Myocyte (in vitro differentiated cells): ENCODE data around the gene COMMD1. TPM values are rescaled to one million over a fixed set of nuclear protein-coding genes. Genes with fewer than 3 reads are reported as not detected.
"Not testable (repeated sequence)": the region's sequence is repeated elsewhere in the genome, so short reads cannot be mapped to it uniquely, and the experiment has no call there.

Source experiments
- DNase-seq: peaks from one replicate; pipeline ENCODE4 v3.0.0-alpha.2; 2012; ENCODE audit warnings: low read depth
- total RNA-seq: library from RNA; depleted of rRNA; stranded (reverse); fragments of >200 nt; gene quantifications from 2 replicates; pipeline ENCODE4 v1.2.3, GENCODE V29; 2014

COMMD1 gene
- total RNA-seq, 1 donor from 2014 or later: 56.8 TPM

DNA sequence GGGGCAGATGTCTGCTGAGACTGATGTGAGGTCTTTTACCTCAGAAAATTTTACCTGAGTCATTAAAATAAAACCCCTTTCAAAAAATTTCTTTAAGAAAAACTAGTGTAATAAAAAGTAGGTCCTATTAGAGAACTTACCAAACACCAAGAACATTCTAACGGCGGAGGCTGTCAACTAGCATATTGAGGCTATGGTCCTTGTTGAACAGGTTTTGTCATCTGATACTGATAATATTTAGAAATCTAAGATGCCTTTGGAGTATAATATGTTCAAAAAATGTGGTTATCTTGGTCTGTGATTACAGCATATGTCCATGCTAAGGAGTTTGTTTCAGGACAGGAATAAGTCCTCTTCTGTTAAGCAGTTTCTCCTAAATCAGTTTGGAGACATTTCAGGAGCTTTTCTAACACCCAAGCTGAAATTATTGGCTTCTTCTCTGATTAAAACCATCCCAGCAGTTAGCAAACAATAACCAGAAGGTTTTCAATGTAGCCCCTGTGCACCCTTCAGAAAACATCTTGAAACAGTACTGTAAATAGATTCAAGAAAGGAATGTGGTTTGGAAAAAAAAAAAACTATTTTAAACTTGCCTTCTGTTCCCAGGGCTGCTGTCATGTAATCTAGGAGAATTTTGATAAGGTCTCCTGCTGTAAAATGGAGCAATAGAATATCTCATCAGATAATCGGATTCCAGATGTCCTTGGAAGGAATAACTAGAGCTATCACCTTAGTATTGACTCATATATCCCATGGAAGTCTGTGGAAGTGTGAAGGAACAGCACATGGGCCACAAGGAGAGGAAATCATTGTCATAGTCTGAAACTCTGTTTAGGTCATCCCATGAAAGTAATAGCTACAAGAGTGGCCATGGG is 231.7 kb downstream of the COMMD1 start:
- DNase-seq: no peak

DNA sequence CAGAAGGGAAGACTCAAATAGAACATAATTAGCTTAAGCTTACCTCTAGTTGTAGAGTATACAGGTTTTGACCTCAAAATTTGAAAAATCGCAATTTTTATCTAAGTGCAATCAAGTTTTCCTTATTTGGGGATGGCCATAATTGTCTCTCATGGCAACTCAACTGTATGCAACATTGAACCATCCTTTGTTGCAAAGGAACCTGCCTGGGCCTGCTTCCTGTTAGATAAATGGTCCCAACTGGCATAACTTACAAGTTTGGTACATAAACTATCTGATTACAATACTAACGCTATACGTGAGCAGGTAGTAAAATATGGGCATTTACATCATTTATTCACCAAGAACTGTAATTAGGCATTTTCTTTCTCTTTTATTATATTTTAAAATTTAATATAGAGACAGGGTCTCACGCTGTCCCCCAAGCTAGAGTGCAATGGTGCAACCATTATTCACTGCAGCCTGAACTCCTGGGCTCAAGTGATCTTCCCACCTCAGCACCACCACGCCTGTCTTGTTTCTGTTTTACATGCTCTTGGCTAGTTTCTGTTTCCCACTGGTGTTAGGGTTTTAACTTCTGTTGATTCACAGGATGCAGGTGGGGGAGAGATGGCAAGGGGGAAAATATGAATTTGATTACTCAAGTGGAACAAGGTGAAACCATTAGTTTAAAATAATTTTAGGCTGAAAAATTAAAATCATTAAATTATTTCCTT is 235.1 kb downstream of the COMMD1 start:
- DNase-seq: no peak

DNA sequence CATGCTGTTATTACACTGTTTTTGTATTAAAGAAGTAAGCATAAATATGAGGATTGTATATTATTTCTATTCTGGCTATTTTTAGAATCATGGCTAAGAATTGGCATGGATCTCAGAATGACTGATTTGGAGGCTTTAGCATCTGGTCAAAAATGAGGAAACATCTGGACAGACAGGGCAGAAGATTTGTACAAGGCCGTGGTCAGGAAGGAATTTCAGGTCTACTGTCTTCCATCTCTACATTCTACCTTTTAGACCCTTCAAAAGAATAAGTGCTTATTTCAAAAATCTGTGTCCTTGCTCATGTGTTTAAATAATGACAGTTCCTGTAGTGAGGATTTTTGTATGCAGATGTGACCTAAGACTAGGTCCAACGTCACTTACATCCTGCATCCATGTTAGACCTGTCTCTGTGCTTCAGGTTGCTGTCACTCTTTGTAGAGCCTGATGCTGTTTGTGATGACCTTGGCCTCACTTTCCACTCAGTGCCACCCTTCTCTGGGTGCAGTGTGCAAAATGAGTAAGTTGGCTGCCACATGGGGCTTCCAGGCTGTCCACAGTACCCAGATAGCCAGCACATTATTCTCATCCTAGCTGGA is 235.8 kb downstream of the COMMD1 start:
- DNase-seq: no peak

DNA sequence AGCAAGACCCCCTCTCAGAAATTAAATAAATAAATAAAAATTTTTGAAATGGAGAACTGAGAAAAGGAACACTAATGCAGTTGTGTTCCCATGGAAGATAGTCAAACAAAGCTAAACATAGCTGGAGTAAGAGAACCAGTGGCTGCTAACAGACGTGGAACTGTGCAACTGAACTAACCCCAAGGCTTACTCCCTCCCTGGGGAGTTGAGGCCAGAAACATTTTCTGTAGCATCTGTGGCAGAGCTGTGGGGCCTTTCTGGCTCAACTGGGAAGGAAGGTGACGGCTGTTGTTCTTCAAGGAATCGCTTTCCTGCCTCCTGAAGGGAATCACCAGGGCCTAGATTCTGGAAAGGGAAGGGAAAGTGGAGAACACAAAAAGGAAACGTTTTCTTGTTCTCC is 236.6 kb downstream of the COMMD1 start:
- DNase-seq: no peak

DNA sequence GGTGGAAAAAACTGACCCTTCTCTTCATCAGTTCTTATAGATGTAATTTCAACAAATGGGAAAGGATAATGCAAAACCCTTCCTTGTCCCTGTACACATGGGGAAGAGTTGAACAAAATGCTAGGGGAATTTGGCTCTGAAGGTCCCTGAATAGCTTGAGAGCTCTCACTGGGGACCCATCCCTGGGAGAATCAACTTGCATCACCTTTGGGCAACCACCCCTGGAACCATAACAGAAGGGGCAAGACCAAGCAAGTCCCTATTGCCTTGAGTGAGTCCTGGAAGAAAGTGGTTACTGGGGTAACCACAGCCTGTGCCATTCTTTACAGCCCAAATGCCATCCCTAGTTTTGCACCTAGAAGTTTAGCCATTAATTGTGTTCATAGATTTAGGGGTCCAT is 238.2 kb downstream of the COMMD1 start:
- DNase-seq: no peak

DNA sequence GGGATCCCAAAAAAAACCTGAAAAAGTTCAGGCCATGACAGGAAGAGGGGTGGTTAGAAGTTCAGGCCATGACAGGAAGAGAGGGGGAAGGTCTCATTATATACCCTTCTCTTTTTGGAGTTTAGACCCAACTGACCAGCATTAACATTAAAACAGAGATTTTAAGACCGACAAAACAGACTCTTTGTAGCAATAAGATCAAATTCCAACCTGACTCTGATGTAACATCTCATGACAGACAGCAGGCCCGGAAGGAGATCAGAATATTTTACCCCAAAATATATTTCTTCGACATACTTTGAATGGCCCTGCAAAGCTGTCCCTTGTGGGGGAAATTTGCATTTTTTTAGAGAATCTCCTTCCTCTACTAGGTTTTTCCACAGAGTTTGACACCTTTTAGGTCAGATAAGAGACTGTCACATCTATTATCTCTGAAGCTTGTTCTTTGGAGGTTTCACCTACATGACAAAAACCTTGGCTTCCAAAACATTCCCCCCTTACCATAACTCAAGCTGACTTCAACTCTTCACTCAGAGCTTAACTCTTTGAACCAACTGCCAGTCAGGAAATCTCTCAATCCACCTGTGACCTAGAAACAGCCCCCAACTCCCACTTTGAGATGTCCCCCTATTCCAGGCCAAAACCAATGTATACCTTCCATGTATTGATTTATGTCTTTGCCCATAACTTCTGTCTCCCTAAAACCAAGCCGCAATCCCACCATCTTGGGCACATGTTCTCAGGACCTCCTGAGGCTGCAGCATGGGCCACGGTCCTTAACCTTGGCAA is 239.4 kb downstream of the COMMD1 start:
- DNase-seq: no peak

DNA sequence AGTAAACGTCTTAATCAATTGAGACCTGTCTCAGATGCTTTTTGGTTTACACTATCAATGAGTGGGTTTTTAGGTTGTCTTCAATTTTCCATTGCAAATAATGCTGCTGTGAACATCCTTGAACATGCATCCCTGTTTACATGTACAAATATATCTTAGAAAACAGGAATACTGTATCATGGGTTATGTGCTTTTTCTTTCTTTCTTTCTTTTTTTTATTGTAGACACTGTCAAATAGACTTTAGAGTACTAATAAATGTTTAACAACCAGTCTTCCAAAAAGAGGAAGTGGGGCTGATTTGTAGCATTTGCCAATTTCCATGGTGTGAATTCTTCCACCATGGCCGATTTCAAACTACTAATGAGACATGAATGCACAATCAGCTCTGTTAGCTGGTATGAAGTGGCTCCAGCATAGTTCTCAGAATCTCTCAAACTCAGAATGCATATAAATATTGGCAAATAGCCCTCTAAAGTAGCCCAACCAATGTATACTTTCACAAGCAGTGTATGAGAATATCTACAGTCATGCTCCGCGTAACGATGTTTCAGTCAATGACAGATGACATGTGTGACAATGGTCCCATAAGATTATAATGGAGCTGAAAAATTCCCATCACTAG is 240.1 kb downstream of the COMMD1 start:
- no peak for DNase-seq

DNA sequence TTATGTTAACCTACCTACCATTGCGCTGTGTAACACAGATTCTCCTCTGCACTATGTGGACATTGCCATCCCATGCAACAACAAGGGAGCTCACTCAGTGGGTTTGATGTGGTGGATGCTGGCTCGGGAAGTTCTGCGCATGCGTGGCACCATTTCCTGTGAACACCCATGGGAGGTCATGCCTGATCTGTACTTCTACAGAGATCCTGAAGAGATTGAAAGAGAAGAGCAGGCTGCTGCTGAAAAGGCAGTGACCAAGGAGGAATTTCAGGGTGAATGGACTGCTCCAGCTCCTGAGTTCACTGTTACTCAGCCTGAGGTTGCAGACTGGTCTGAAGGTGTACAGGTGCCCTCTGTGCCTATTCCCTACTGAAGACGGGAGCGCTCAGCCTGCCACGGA is 241.3 kb downstream of the COMMD1 start:
- not testable (repeated sequence) for DNase-seq

DNA sequence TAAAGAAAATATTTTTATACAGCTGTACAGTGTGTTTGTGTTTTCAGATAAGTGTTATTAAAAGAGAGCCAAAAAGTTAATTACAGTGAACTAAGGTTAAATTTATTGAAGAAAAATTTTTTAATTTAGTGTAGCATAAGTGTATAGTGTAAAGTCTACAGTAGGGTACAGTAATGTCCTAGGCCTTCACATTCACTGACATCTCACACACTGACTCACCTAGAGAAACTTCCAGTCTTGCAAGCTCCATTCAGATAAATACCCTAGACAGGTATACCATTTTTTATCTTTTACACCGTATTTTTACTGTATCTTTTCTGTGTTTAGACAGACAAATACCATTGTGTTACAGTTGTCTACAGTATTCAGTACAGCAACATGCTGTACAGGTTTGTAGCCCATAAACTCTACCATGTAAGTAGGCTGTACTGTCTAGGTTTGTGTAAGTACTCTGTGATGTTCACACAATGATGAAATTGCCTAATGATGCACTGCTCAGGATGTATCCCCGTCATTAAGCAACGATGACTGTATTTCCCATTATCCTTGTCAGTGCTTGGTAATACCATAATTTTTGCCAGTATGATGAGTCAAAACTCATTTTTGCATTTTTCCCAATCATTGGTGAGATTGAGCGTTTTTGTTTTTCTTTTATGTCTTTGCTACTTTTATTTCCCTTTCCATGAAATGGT is 242.3 kb downstream of the COMMD1 start:
- DNase-seq: no peak

DNA sequence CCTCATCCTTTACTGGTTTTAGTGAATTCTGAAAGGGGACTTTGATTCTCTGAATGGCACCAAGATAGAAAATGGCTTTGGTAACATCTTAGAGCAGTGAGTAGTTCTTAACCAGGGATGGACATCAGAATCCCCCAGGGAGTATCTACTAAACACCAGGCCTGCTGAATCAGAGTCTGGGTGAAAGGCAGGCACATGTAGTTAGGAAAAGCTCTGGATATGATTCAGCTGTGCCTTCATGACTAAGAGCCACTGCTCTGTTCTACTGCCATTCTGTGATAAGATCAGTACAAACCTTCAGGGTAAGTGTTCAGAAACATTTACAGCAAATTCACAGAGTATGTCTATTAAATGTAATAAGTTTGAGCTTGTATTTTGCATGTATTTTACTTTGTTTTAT is 244.2 kb downstream of the COMMD1 start:
- peak; percentile 80 for DNase-seq

DNA sequence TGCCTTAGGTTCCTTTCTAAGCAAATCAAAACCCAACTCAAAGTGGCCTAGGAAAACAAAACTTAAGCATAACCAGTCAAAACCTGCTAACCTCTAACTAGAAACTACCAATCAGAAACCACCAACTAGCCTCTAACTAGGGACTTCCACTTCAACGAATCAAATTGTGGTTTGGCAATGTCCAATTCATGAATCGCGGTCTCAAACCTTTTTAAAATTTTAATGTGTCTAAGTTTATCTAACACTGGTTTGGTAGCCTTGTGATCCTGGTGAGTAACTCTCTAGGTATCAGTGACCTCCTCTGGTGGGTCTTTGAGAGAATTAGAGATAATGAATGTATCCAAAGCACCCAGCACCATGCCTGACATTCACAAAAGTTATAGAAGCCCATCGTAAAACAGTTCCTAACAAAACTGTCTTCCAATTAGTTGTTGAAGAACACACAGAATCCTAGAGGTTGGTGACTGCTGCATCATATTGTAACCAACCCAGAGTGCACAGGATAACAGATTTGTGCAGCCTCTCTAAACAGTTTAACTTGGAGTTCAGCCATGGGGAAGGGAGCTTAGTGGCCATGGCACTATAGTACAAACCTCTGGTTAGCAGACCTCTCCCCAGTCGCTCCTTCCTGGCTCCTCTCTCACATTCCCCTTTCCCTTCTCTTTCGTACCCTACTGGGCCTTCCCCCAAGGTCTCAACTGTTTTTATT is 245.3 kb downstream of the COMMD1 start:
- no peak for DNase-seq

DNA sequence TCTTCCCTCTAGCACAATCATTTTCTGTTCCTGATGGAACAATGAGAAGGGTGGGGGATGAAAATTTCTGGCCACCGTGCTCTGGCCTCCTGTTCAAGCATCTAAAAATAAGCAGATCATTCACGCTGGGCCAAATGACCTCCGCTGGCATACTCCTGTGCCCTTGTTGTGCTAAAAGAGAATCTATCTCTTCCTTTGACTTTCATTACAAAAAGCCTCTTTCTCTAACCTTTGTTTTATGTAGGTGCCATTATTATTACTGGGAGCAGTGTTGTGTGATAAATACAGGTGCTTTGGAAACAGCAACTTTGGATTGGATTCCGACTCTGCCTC is 245.8 kb downstream of the COMMD1 start:
- DNase-seq: no peak

DNA sequence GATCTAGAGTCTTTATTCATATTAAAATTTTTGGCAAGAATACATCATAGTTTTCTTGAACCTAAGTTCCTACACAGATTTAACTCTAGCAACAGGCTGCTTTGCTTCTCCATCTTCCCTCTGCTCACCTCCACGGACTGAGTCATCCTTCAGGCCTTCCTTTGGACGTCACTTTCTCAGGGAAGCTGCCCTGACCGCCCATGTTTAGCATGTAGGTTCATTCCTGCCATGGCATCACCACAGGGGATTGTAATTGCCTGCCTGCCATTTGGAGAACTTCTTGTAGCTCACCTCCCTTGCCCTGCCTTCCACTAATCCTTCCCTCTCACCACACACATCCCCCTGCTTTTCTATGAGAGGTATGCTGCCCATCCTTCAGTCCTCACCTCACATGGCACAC is 246.5 kb downstream of the COMMD1 start:
- no peak for DNase-seq

DNA sequence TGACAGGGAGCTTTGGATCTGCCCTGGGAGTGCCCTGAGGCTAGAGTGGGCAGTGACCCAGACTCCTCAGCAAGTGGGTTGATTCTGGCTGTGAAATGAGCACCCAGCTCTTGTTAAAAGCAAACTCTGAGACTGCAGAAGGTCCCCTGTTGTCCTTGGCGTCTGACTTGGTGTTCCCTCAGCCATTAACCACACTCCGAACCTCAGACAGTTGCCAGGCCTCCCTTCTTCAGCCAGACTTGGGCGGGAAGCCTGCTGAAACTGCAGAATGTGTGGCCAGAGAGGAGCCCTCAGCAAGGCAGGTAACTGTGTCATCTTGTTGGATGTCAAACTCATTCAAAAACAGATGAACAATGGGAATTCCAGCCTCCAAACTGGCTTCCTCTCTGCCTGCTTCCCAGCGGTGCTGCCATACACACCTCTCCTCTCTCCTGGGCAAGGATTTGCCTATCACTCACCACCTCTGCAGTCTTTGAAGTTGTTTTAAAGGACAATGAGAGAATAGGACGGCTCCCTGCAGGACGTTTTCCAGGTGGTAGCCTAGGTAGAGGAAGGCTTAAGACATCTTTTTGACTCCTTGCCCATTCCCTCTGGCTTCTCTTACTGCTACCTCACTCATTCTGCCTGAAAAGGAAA is 251.5 kb downstream of the COMMD1 start:
- peak; percentile 27 for DNase-seq

DNA sequence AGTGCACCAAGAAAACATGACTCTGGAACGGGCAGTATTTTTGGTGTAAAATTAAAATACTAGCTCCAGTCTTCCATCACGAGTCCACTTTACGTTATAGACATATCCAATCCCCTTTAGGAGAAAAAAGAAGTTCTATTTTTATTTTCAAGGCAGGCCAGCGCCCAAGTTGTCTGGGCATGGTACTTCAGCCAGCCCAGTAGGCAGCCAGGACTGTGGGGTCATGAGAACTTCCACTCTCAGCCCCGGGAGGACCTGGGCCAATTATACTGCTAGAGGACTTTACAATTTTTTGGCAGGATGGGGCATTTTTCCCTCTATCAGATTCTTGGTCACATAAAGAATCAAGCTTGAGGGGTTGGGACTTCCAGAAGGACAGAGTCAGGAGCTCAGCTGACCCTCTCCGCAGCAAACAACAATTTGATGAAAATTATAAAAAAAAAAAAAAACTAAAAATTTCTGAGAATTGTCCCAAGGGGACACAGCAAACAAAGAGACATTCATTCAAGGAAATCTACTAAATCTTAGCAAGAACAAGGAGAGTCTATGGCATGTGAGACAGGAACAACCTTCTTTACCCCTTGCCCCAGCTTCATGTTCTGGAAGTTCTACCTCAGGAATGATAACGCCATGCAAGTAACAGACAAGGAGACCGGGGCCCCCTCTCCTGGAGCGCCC is 253.1 kb downstream of the COMMD1 start:
- DNase-seq: no peak

DNA sequence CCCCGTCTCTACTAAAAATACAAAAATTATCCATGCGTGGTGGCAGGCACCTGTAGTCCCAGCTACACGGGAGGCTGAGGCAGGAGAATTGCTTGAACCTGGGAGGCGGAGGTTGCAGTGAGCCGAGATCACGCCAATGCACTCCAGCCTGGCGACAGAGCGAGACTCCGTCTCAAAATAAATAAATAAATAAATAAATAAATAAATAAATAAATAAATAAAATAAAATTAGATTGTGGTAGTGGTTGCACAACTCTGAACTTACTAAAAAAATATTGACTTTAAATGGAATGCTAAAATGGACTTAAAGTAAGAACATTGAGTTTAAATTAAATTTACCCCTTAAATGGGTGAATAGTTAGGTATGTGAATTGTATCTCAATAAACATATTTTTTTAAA is 255.2 kb downstream of the COMMD1 start:
- not testable (repeated sequence) for DNase-seq

DNA sequence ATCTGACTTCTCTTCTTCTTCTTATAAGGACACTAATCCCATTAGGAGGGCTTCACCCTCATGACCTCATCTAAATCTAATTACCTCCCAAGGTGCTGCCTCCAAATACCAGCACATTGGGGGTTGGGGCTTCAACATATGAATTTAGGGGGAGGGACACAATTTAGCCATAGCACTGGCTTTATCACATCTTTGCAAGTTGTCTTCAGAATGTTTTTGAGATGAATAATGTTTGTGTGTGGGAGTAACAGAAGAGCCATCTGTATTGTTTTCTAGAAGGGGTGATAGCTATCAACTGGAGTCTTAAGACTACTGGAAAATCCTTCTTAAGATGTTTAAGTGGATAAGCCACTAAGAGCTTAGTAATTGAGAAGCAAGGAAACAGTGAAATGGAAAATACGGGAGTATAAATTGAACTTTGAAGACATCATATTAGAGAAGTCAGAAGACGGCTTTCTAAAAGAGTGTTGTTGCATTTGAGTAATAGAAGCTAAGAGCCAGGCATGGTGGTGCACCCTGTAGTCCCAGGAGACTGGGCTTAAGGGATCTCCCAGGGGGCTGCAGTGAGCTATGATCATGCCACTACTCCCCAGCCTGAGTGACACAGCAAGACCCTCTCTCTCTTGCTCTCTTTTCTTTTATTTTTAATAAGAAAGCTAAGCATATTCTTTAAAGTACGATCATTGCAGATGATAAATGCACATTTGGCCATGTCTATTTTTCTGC is 257.8 kb downstream of the COMMD1 start:
- no peak for DNase-seq

DNA sequence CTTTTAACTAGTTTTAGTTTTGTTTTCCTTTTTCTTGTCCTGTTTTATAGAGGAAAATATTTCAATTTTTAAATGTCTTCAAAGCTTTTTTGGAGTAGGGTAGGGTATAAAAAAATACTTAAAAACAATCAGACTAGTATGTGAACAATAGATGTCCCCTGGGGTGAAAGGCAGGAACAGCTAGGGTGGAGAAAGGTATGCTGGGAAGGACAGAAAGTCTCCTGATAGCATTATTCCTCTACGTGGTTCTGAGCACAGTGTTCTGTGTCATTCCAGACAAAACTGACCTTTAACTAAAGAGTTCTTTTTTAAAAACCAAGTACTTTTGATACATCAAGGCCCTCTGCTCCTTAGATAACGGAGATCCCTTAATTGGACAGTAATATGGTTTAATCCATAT is 258.4 kb downstream of the COMMD1 start:
- DNase-seq: no peak
